HT1080 (cell line): ENCODE results near the gene METTL16. TPM values are rescaled to one million over a fixed set of nuclear protein-coding genes. Genes with fewer than 3 reads are reported as not detected.
A peak's percentile ranks its signal among the peaks of the same experiment; 100 is the strongest.
"Not testable (repeated sequence)": the region's sequence is repeated elsewhere in the genome, so short reads cannot be mapped to it uniquely, and the experiment has no call there.

ENCODE experiments used
- DNase-seq: peaks from one replicate; pipeline ENCODE4 v3.0.0-alpha.2; 2015; ENCODE audit warnings: low read depth
- polyA plus RNA-seq, 2 experiments: library from polyadenylated mRNA; depleted of rRNA; stranded (reverse); fragments of >200 nt; gene quantifications; 2 replicates each; pipeline ENCODE4 v1.2.3, GENCODE V29; 2015
- total RNA-seq: library from RNA; depleted of rRNA; stranded (reverse); fragments of >200 nt; shearing (Covaris generic); gene quantifications from 2 replicates; pipeline ENCODE4 v1.2.3, GENCODE V29; 2014; rRNA removed

METTL16 gene, protein sequence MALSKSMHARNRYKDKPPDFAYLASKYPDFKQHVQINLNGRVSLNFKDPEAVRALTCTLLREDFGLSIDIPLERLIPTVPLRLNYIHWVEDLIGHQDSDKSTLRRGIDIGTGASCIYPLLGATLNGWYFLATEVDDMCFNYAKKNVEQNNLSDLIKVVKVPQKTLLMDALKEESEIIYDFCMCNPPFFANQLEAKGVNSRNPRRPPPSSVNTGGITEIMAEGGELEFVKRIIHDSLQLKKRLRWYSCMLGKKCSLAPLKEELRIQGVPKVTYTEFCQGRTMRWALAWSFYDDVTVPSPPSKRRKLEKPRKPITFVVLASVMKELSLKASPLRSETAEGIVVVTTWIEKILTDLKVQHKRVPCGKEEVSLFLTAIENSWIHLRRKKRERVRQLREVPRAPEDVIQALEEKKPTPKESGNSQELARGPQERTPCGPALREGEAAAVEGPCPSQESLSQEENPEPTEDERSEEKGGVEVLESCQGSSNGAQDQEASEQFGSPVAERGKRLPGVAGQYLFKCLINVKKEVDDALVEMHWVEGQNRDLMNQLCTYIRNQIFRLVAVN
- 14.4 and 23.5 TPM in 2 replicates for total RNA-seq
- 15.5 and 18.9 TPM in 2 replicates for polyA plus RNA-seq (2015; cell fraction: cytosol; rRNA removed)
- 25.9 and 28.4 TPM in 2 replicates for polyA plus RNA-seq (2015; cell fraction: nucleus; rRNA removed)

DNA sequence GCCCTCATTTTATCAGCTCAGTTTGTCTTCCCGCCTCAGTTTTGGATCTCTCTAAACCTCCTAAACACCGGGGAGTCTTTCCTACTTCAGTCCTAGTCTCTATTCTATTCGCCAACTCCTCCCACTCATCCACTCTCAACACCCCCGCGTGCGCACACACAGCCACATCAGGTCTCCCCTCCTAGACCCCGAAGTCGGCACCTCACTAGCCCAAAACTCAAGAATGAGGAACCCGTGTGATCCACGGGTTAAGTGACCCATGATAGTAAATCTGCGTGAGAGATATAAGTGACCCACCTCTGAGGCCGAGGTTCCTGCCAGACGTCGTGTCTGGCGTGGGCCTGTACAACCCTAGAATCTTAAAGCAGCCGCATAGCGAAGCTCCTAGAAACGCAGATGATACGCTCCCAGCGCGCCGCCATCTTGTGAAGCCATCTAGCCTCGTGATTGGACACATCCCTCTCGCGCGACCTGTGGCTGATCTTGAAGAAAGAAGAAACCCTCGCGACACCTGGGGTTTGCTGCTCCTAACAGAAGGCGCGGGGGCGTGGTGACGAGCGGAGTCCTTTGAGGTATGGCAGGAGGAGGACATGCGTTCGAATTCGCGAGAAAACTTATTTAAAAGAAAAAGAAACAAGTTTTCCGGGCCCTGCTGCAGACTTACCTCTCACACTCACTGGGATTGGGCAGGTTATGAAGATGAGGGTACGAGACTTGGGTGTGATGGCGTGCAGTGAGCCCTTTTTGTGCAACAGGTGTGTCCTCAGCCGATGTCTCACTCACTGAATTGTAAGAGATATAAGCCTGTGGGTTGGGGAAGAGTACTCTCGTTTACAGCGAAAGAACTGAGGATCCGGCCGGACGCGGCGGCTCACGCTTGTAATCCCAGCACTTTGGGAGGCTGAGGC, at the start of gene METTL16:
Gene METTL16 (minus strand): TSS at position 427 of the 908 bp plus-strand sequence. CDS start 9,557 bp downstream, outside the sequence.
- peak; percentile 96 for DNase-seq

GRCh38 chr17:2560658-2561057, 49.0 kb upstream of the METTL16 start:
- DNase-seq: no peak

GRCh38 chr17:2551928-2552327, 40.2 kb upstream of the METTL16 start:
- no peak for DNase-seq

GRCh38 chr17:2551493-2551892, 39.8 kb upstream of the METTL16 start:
- no peak for DNase-seq

- DNase-seq: no peak
Measured at GRCh38 chr17:2549392-2550211, 37.9 kb upstream of the METTL16 start.

DNA sequence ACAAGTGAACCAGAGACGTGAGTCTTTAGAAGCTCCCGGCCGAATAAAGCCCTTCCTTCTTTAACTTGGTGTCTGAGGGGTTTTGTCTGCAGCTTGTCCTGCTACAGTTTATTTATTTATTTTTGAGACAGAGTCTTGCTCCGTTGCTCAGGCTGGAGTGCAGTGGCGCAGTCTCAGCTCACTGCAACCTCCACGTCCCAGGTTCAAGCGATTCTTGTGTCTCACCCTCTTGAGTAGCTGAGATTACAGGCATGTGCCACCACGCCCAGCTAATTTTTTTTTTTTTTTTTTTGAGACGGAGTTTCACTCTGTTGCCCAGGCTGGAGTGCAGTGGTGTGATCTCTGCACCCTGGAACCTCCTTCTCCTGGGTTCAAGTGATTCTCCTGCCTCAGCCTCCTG, 36.3 kb upstream of the METTL16 start:
- DNase-seq: not testable (repeated sequence)

DNA sequence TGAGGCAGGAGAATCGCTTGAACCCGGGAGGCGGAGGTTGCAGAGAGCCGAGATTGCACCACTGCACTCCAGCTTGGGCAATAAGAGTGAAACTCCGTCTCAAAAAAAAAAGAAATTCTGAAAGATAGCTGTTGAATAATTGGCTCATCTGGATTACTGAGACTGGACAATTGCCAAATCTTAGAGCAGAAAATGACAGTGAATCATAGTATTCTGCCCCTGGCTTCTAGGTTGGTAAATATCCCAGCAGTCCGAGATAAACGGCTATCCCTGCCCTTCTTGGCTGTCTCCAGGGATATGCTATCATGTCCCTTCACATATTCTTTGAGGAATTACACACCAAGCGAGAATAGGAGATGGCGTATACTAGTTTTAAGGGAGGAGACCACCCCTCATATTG, 35.5 kb upstream of the METTL16 start:
- peak; percentile 34 for DNase-seq

GRCh38 chr17:2545393-2545792, 33.7 kb upstream of the METTL16 start:
- DNase-seq: no peak

GRCh38 chr17:2542456-2542855, 30.8 kb upstream of the METTL16 start:
- no peak for DNase-seq

GRCh38 chr17:2542056-2542455, 30.4 kb upstream of the METTL16 start:
- DNase-seq: no peak

GRCh38 chr17:2537579-2537978, 25.9 kb upstream of the METTL16 start:
- DNase-seq: not testable (repeated sequence)

DNA sequence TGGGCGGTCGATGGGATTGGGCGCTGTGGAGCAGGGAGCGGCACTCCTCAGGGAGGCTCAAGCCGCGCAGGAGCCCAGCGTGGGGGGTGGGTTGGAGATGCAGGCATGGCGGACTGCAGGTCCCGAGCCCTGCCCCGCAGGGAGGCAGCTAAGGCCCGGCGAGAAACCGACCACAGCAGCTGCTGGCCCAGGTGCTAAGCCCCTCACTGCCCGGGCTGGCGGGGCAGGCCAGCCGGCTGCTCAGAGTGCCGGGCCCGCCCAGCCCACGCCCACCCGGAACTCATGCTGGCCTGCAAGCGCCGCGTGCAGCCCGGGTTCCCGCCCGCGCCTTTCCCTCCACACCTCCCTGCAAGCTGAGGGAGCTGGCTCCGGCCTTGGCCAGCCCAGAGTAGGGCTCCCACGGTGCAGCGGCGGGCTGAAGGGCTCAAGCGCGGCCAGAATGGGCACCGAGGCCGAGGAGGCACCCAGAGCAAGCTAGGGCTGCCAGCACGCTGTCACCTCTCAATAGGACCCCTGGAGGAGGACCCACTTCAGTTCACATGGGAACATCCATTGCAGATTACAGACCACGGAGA, 20.5 kb upstream of the METTL16 start:
- DNase-seq: no peak

GRCh38 chr17:2531243-2531954, 19.7 kb upstream of the METTL16 start:
- peak; percentile 25 for DNase-seq

GRCh38 chr17:2521775-2522410, 10.2 kb upstream of the METTL16 start:
- DNase-seq: not testable (repeated sequence)

DNA sequence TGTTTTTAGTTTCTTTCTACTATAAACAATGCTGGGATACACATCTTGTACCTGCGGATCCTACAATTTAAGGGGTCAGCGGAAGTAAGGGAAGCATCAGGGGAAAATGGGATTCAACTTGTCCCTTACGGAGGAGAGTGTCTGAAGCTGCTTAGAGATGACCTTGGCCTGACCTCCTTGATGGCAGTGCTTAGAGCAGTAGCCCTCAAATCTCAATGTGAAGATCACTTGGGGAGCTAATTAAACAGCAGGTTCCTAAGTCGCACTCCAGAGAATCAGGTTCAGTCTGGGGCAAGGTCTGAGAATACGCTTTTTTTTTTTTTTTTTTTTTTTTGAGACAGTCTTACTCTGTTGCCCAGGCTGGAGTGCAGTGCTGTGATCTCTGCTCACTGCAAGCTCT, 9.6 kb upstream of the METTL16 start:
- DNase-seq: no peak

GRCh38 chr17:2517539-2517938, 5.9 kb upstream of the METTL16 start:
- DNase-seq: no peak

- no peak for DNase-seq
Measured at GRCh38 chr17:2511138-2511461, 588 bp downstream of the METTL16 start.

DNA sequence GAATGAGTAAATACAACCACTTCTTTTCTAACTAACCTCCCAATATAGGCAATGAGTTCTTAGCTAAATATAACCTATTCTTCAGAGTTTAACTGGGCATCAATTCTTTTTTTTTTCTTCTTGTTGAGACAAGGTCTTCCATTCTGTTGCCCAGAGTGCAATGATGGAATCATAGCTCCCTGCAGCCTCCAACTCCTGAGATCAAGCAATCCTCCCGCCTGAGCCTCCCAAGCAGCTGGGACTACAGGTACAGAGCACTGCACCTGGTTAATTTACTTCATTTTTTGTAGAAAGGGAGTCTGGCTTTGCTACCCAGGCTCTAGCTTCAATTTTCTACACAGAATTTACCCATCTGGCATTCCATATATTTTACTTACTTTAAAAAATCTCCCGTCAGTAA, 1.1 kb downstream of the METTL16 start:
- DNase-seq: no peak

DNA sequence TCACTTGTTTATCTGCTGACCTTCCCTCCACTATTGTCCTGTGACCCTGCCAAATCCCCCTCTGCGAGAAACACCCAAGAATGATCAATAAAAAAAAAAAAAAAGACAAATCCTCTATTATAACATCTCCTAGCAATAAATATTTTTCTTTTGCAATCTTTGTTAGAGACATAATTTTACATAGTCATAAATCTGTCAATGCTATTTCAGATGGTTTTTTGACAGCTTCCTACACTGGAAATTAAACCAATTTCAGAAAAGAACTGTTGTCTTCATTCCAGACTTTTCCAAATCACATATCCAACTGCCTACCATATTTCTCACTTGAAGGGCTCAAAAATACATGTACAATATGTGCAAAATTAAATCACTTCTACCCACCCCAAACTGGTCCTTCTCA, 3.7 kb downstream of the METTL16 start:
- no peak for DNase-seq
